ENCODE results near the gene PRDM16.

- TF ChIP-seq POLR2A (IDR thresholded peaks at IDR 0.05) = no peak
- TF ChIP-seq CTCF (IDR thresholded peaks at IDR 0.05) = no peak
Observed at GRCh38 chr1:3402258-3403010, 333.4 kb downstream of the PRDM16 start.

Data from thyroid gland (tissue), 4 donors.